K562 (cell line): Measurements from ENCODE around the gene GBA3. TPM values are rescaled to one million over a fixed set of nuclear protein-coding genes. Genes with fewer than 3 reads are reported as not detected.

Source experiments
- ATAC-seq: fragments of 200-7000 bp; cut with Tn5 transposase; 3 replicates; pipeline ENCODE4 v1.9.1; 2020; ENCODE audit warnings: moderate library complexity
- BruUV-seq: library from RNA; stranded (reverse); fragments of 400-500 nt; replicated peaks from 2 replicates; lab custom pipeline; 2021; lab: Mats Ljungman, UMichigan
- CTCF ChIA-PET: fragments of 300-600 bp; formaldehyde crosslinking; extraction: SDS; loops from one replicate; lab custom pipeline; 2021; ENCODE audit warnings: low intra/inter-chr PET ratio; lab: Yijun Ruan, JAX
- POLR2A ChIA-PET: fragments of 300-600, 350-650 bp; sonication (Branson Sonifier 250); formaldehyde crosslinking; extraction: SDS; loops from one replicate; lab custom pipeline; 2021; ENCODE audit warnings: antibody characterized with exemption, inconsistent platforms; lab: Yijun Ruan, JAX
- DNase-seq, 4 experiments: peaks; one replicate each; pipeline versions ENCODE4 v3.0.0 to v3.0.0-alpha.2; 2011 to 2018; ENCODE audit warnings: low spot score in 3 of 4, mixed read lengths in 3 of 4; ENCODE audit errors: extremely low read depth in 1 of 4
- FAIRE-seq: peaks from 2 replicates; lab custom pipeline; 2011; peaks lifted over from hg19 to GRCh38; lab: Jason Lieb, UNC
- H2AFZ ChIP-seq: 2 replicates; pipeline ENCODE4 v1.6.0; 2011; ENCODE audit warnings: low read depth, low read length, control low read depth, inconsistent platforms
- H3K27ac ChIP-seq: fragments of 200-600 bp; 3 replicates; pipeline ENCODE4 v1.8.0; 2011; ENCODE audit warnings: low read depth, mild to moderate bottlenecking, control low read depth, inconsistent platforms, low read length, moderate library complexity, mixed read lengths; ENCODE audit errors: extremely low read depth
- H3K27me3 ChIP-seq, 2 experiments: fragments of 300-600 bp in 1 of 2; 2 replicates in 1 of 2; 3 replicates in 1 of 2; pipeline versions ENCODE4 v1.6.0 to v1.8.0; 2011; ENCODE audit warnings: inconsistent platforms in 2 of 2, low read length in 2 of 2, mild to moderate bottlenecking in 1 of 2, mixed read lengths in 1 of 2, moderate library complexity in 1 of 2; ENCODE audit not compliant: control insufficient read depth in 2 of 2, insufficient read depth in 2 of 2
- H3K36me3 ChIP-seq: fragments of 300-600 bp; 3 replicates; pipeline ENCODE4 v1.8.0; 2011; ENCODE audit warnings: mild to moderate bottlenecking, low read length, inconsistent platforms; ENCODE audit not compliant: control insufficient read depth, insufficient read depth
- H3K4me1 ChIP-seq, 2 experiments: fragments of 200-600 bp in 1 of 2; replicated peaks in 1 of 2; 2 replicates in 1 of 2; 3 replicates in 1 of 2; pipeline versions ENCODE4 v1.5.1 to v1.8.0; 2011; ENCODE audit warnings: inconsistent platforms in 2 of 2, low read length in 2 of 2, mild to moderate bottlenecking in 1 of 2, mixed read lengths in 1 of 2, moderate library complexity in 1 of 2; ENCODE audit not compliant: control insufficient read depth in 2 of 2, insufficient read depth in 2 of 2
- H3K4me2 ChIP-seq: 2 replicates; pipeline ENCODE4 v1.6.1; 2011; ENCODE audit warnings: low read length, control low read depth, inconsistent platforms, mixed read lengths; ENCODE audit not compliant: insufficient read depth
- H3K4me3 ChIP-seq: fragments of 200-600 bp; sonication (generic), shearing (Covaris generic); 2 replicates; pipeline ENCODE4 v1.5.1; 2016; ENCODE audit warnings: control low read depth, inconsistent platforms
- H3K79me2 ChIP-seq: fragments of 200-600 bp; 3 replicates; pipeline ENCODE4 v1.8.0; 2011; ENCODE audit warnings: low read length, inconsistent platforms; ENCODE audit not compliant: control insufficient read depth, insufficient read depth
- H3K9ac ChIP-seq, 2 experiments: 2 replicates each; pipeline versions ENCODE4 v1.6.0 to v1.6.1; 2011; ENCODE audit warnings: low read depth in 2 of 2, low read length in 2 of 2, control low read depth in 1 of 2, inconsistent platforms in 1 of 2, mild to moderate bottlenecking in 1 of 2, mixed read lengths in 1 of 2; ENCODE audit not compliant: insufficient read depth in 1 of 2
- H3K9me1 ChIP-seq: one replicate; pipeline ENCODE4 v1.6.0; 2011; ENCODE audit warnings: inconsistent platforms, mild to moderate bottlenecking, low read length, moderate library complexity; ENCODE audit not compliant: control insufficient read depth, insufficient read depth
- H3K9me3 ChIP-seq: replicated peaks from 2 replicates; pipeline ENCODE4 v1.5.1; 2011; ENCODE audit warnings: low read depth, low read length, inconsistent platforms; ENCODE audit not compliant: control insufficient read depth, insufficient read depth
- H4K20me1 ChIP-seq: replicated peaks from 2 replicates; pipeline ENCODE4 v1.6.1; 2011; ENCODE audit warnings: low read length, inconsistent platforms, mixed read lengths; ENCODE audit not compliant: control insufficient read depth, insufficient read depth
- KLF16 ChIP-seq: IDR thresholded peaks from 2 replicates; pipeline ENCODE4 v1.6.1; 2016; ENCODE audit warnings: antibody characterized with exemption
- L3MBTL2 ChIP-seq: fragments of 450-650 bp; IDR thresholded peaks from 2 replicates; pipeline ENCODE4 v1.6.1; 2016; ENCODE audit warnings: mild to moderate bottlenecking, moderate library complexity
- MYBL2 ChIP-seq, 2 experiments: fragments of 450-650 bp in 1 of 2; sonication (generic) in 1 of 2; formaldehyde crosslinking in 1 of 2; IDR thresholded peaks; 2 replicates each; pipeline versions ENCODE4 v1.6.1 to v1.8.1; 2017 to 2022; ENCODE audit warnings: borderline replicate concordance in 1 of 2, inconsistent platforms in 1 of 2, low read depth in 1 of 2, mild to moderate bottlenecking in 1 of 2, missing genetic modification reagents in 1 of 2, moderate library complexity in 1 of 2
- TCF3 ChIP-seq: sonication (generic); formaldehyde crosslinking; IDR thresholded peaks from 2 replicates; pipeline ENCODE4 v1.4.0; 2020; ENCODE audit warnings: mild to moderate bottlenecking, missing genetic modification reagents
- WGBS: fragments of 100-300 bp; shearing (Covaris generic); methylation state at CpG from one replicate; pipeline ENCODE4 v1.1.6; 2016; ENCODE audit warnings: low coverage, mixed read lengths; ENCODE audit not compliant: insufficient coverage; ENCODE audit errors: missing lambda C conversion rate; 5-methylcytosine and 5-hydroxymethylcytosine counted together
- in situ Hi-C: fragments of 300-500 bp; cut with MboI; formaldehyde crosslinking; loops from 4 replicates; pipeline ENCODE4 v1.15.0; 2018; ENCODE audit warnings: inconsistent platforms, mixed read lengths
- intact Hi-C: fragments of 100-400 bp; cut with micrococcal nuclease; formaldehyde crosslinking; loops from 2 replicates; pipeline ENCODE4 v1.14.2; 2022
- polyA plus RNA-seq, 8 experiments: library from polyadenylated mRNA; depleted of rRNA in 4 of 8; stranded (reverse) in 5 of 8; unstranded in 3 of 8; fragments of >200 nt; fragmentation: Nextera tagmentation in 2 of 8; fragmentation: Illumina TruSeq in 1 of 8; extraction: Ambion mirVana in 2 of 8; extraction: Trizol in 1 of 8; gene quantifications; 2 replicates each; pipeline versions ENCODE4 v1.2.1 to v1.2.3, GENCODE V29; 2011 to 2014; ENCODE audit warnings: inconsistent platforms in 1 of 8, missing spikeins in 1 of 8
- total RNA-seq, 7 experiments: library from RNA; depleted of rRNA in 6 of 7; stranded (reverse); fragments of >200 nt in 6 of 7; fragmentation: Illumina TruSeq in 2 of 7; extraction: Trizol in 2 of 7; gene quantifications; 2 replicates each; pipeline versions ENCODE4 v1.2.1 to v1.2.3, GENCODE V29; 2011 to 2021; ENCODE audit warnings: low replicate concordance in 1 of 7
- TF ChIP-seq, protein P1 (sequence below): sonication (generic); formaldehyde crosslinking; IDR thresholded peaks from 2 replicates; pipeline ENCODE4 v1.8.1; 2023; ENCODE audit warnings: mild to moderate bottlenecking, missing genetic modification reagents

The GBA3 gene
- total and polyA plus RNA-seq, 9 of the 15 experiments (the other 6 are each of a cell fraction or from before 2014, with no cell fraction given), result 0.13 to 0.75 (median 0.40) TPM; not detected in 1

GRCh38 chr4:22645481-22646182 lies 47.1 kb upstream of the GBA3 start (continued):
- TF ChIP-seq, protein P1, sequence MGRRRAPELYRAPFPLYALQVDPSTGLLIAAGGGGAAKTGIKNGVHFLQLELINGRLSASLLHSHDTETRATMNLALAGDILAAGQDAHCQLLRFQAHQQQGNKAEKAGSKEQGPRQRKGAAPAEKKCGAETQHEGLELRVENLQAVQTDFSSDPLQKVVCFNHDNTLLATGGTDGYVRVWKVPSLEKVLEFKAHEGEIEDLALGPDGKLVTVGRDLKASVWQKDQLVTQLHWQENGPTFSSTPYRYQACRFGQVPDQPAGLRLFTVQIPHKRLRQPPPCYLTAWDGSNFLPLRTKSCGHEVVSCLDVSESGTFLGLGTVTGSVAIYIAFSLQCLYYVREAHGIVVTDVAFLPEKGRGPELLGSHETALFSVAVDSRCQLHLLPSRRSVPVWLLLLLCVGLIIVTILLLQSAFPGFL (CRISPR knock-in tag), result no peak
- TF ChIP-seq, all 486 proteins: peak for 0

- H3K27ac ChIP-seq, result no peak overlapping the region
- in situ Hi-C loops (no loop called here), intact Hi-C loops (no loop called here)
- BruUV-seq, result no TSS peak
- ATAC-seq, result no peak
- no peak overlapping the region for H3K9ac ChIP-seq
- H3K4me1 ChIP-seq, result no peaks in the 10 kb centered on the region
- H3K4me2 ChIP-seq, result no peak overlapping the region
- ChIA-PET POLR2A (no interaction called here), CTCF (no interaction called here)
- H3K9me1 ChIP-seq, result no peaks in the 10 kb centered on the region
- H4K20me1 ChIP-seq, result no peaks in the 10 kb centered on the region
- no peak overlapping the region for H3K4me3 ChIP-seq
- no peak for DNase-seq
- TF ChIP-seq MYBL2 (IDR thresholded peaks at IDR 0.05; ENCODE audit: low read depth), result no peak
- no peak for TF ChIP-seq MYBL2 (CRISPR knock-in tag; IDR thresholded peaks at IDR 0.05; ENCODE audit: borderline replicate concordance)
- TF ChIP-seq TCF3 (CRISPR knock-in tag), result no peak
- no peak for TF ChIP-seq L3MBTL2
- no peak for TF ChIP-seq KLF16
- WGBS, result 3% methylated on average over 8 of the region's 8 CpGs
- FAIRE-seq, result no peak
- no peaks in the 10 kb centered on the region for H3K79me2 ChIP-seq
- H3K27me3 ChIP-seq, result no peaks in the 10 kb centered on the region
- H3K36me3 ChIP-seq, result no peaks in the 10 kb centered on the region
- no peaks in the 10 kb centered on the region for H3K9me3 ChIP-seq
- no peak overlapping the region for H2AFZ ChIP-seq
Measured at GRCh38 chr4:22648996-22649395, 43.7 kb upstream of the GBA3 start.
